DOHH2 (cell line): ENCODE measurements around the gene TMEM82.

Source experiments
- H3F3A ChIP-seq: fragments of 200-600 bp; sonication (generic), shearing (Covaris generic); 2 replicates; pipeline ENCODE4 v1.6.0; 2016; ENCODE audit warnings: antibody characterized with exemption, mild to moderate bottlenecking; ENCODE audit not compliant: control insufficient read depth, insufficient read depth
- H3K27ac ChIP-seq: fragments of 200-600 bp; sonication (generic); 2 replicates; pipeline ENCODE4 v1.5.1; 2014; ENCODE audit warnings: low read depth, mild to moderate bottlenecking, low read length, moderate library complexity
- H3K27me3 ChIP-seq: fragments of 200-600 bp; sonication (generic); 2 replicates; pipeline ENCODE4 v1.6.1; 2014; ENCODE audit warnings: mild to moderate bottlenecking, low read length, mixed read lengths; ENCODE audit not compliant: control insufficient read depth
- H3K36me3 ChIP-seq: fragments of 200-600 bp; sonication (generic); 2 replicates; pipeline ENCODE4 v1.6.1; 2014; ENCODE audit warnings: mild to moderate bottlenecking, low read length, moderate library complexity, mixed read lengths; ENCODE audit not compliant: control insufficient read depth
- H3K4me1 ChIP-seq: fragments of 200-600 bp; sonication (generic); 2 replicates; pipeline ENCODE4 v1.6.1; 2014; ENCODE audit warnings: mild to moderate bottlenecking, low read length, mixed read lengths; ENCODE audit not compliant: control insufficient read depth
- H3K4me2 ChIP-seq: fragments of 200-600 bp; sonication (generic); 2 replicates; pipeline ENCODE4 v1.6.0; 2014; ENCODE audit warnings: mild to moderate bottlenecking, low read length, moderate library complexity
- H3K4me3 ChIP-seq: fragments of 200-600 bp; sonication (generic); 2 replicates; pipeline ENCODE4 v1.5.1; 2014; ENCODE audit warnings: mild to moderate bottlenecking, low read length, mixed read lengths
- H3K79me2 ChIP-seq: fragments of 200-600 bp; sonication (generic); 2 replicates; pipeline ENCODE4 v1.6.1; 2014; ENCODE audit warnings: mild to moderate bottlenecking, low read length, mixed read lengths; ENCODE audit not compliant: control insufficient read depth
- H3K9me2 ChIP-seq: fragments of 200-600 bp; sonication (generic); replicated peaks from 2 replicates; pipeline ENCODE4 v1.6.1; 2014; ENCODE audit warnings: mild to moderate bottlenecking, low read length, mixed read lengths; ENCODE audit not compliant: control insufficient read depth
- H3K9me3 ChIP-seq: fragments of 200-600 bp; sonication (generic); 2 replicates; pipeline ENCODE4 v1.6.1; 2014; ENCODE audit warnings: antibody characterized with exemption, low read length, mixed read lengths; ENCODE audit not compliant: control insufficient read depth, insufficient read depth
- H4K20me1 ChIP-seq: fragments of 200-600 bp; sonication (generic); 2 replicates; pipeline ENCODE4 v1.6.0; 2014; ENCODE audit warnings: low read depth, mild to moderate bottlenecking, antibody characterized with exemption, low read length, moderate library complexity; ENCODE audit not compliant: control insufficient read depth, insufficient read depth
- EZH2phosphoT487 ChIP-seq: fragments of 200-600 bp; sonication (generic); IDR thresholded peaks from 2 replicates; pipeline ENCODE4 v1.6.1; 2017; ENCODE audit warnings: borderline replicate concordance, mild to moderate bottlenecking, antibody characterized with exemption, low read length, moderate library complexity, mixed read lengths
- TF ChIP-seq, protein P1 (sequence below): fragments of 200-600 bp; sonication (generic); IDR thresholded peaks from one replicate; pipeline ENCODE4 v1.5.1; 2014; ENCODE audit warnings: antibody characterized with exemption, mild to moderate bottlenecking, low read depth, low read length; ENCODE audit not compliant: poor library complexity, severe bottlenecking

Gene TMEM82

DNA sequence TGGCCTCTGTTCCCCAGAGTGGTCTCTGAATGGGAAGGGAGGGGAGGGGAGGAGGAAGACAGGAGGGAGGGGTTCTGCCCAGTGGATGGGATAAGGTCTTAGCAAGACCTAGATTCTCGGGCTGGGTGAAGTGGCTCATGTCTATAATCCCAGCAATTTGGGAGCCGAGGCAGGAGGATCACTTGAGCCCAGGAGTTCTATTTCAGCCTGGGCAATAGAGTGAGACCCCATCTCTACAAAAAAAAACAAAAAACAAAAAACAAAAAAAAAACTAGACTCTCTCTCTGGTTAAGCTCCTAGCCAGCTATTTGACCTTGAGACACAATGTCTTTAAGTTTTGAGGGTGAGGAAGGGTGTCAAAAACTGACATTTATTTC lies 53.8 kb downstream of the TMEM82 start:
- H3K79me2 ChIP-seq, result no peaks in the 10 kb centered on the region
- H3K4me1 ChIP-seq, result no peaks in the 10 kb centered on the region
- H3K27me3 ChIP-seq, result no peaks in the 10 kb centered on the region
- H4K20me1 ChIP-seq, result no peaks in the 10 kb centered on the region
- TF ChIP-seq, protein P1, sequence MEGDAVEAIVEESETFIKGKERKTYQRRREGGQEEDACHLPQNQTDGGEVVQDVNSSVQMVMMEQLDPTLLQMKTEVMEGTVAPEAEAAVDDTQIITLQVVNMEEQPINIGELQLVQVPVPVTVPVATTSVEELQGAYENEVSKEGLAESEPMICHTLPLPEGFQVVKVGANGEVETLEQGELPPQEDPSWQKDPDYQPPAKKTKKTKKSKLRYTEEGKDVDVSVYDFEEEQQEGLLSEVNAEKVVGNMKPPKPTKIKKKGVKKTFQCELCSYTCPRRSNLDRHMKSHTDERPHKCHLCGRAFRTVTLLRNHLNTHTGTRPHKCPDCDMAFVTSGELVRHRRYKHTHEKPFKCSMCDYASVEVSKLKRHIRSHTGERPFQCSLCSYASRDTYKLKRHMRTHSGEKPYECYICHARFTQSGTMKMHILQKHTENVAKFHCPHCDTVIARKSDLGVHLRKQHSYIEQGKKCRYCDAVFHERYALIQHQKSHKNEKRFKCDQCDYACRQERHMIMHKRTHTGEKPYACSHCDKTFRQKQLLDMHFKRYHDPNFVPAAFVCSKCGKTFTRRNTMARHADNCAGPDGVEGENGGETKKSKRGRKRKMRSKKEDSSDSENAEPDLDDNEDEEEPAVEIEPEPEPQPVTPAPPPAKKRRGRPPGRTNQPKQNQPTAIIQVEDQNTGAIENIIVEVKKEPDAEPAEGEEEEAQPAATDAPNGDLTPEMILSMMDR, result no peak
- TF ChIP-seq EZH2phosphoT487, result no peak
- H3K4me2 ChIP-seq, result no peak overlapping the region
- H3K9me3 ChIP-seq, result no peaks in the 10 kb centered on the region
- H3K36me3 ChIP-seq, result no peaks in the 10 kb centered on the region
- no peaks in the 10 kb centered on the region for H3K9me2 ChIP-seq
- H3K4me3 ChIP-seq, result no peak overlapping the region
- no peak overlapping the region for H3K27ac ChIP-seq
- H3F3A ChIP-seq, result no peaks in the 10 kb centered on the region
